HCT116 (cell line): ENCODE measurements around the gene MRPL1. TPM values are rescaled to one million over a fixed set of nuclear protein-coding genes. Genes with fewer than 3 reads are reported as not detected.
A peak's percentile ranks its signal among the peaks of the same experiment; 100 is the strongest.

Experiments
- ATAC-seq: fragments of 200-7000 bp; cut with Tn5 transposase; 2 replicates; pipeline ENCODE4 v1.9.1; 2020; ENCODE audit warnings: mild to moderate bottlenecking, moderate library complexity
- BruUV-seq: library from RNA; stranded (reverse); fragments of 400-500 nt; replicated peaks from 2 replicates; lab custom pipeline; 2021; lab: Mats Ljungman, UMichigan
- CTCF ChIA-PET: fragments of 300-600 bp; sonication (Branson Sonifier 250); formaldehyde crosslinking; loops from one replicate; lab custom pipeline; 2021; ENCODE audit warnings: antibody characterized with exemption; lab: Charles Lee
- POLR2A ChIA-PET: fragments of 300-600, 350-600 bp; sonication (Branson Sonifier 250); formaldehyde crosslinking; loops from one replicate; lab custom pipeline; 2021; ENCODE audit warnings: antibody characterized with exemption; lab: Charles Lee
- RAD21 ChIA-PET, 2 experiments: fragments of 300-600 bp; sonication (Branson Sonifier 250); formaldehyde crosslinking; loops; one replicate each; lab custom pipeline; 2023; ENCODE audit warnings: low total read pairs in 2 of 2; ENCODE audit not compliant: uncharacterized antibody in 2 of 2, unreplicated experiment in 2 of 2, low non-redundant PET in 1 of 2; lab: Charles Lee
- DNase-seq: peaks from one replicate; pipeline ENCODE4 v3.0.0-alpha.2; 2010; ENCODE audit warnings: low read depth, low spot score
- H2AFZ ChIP-seq: fragments of 200-600 bp; shearing (Covaris generic), sonication (generic); 2 replicates; pipeline ENCODE4 v1.6.1; 2017; ENCODE audit warnings: low read depth, mixed run types, mixed read lengths, antibody characterized with exemption, low read length; ENCODE audit not compliant: poor library complexity, severe bottlenecking
- H3K27ac ChIP-seq: 2 replicates; pipeline ENCODE4 v1.5.1; 2012; ENCODE audit warnings: low read depth, low read length
- H3K27me3 ChIP-seq: fragments of 200-600 bp; sonication (generic); 2 replicates; pipeline ENCODE4 v1.6.1; 2016; ENCODE audit warnings: mixed run types, low read length, mixed read lengths; ENCODE audit not compliant: insufficient read depth
- H3K36me3 ChIP-seq, 2 experiments: fragments of 200-500 bp in 1 of 2; fragments of 200-600 bp in 1 of 2; sonication (Bioruptor generic) in 1 of 2; sonication (generic) in 1 of 2; 2 replicates each; pipeline versions ENCODE4 v1.5.1 to v1.6.1; 2014 to 2016; ENCODE audit warnings: low read length in 2 of 2, inconsistent platforms in 1 of 2, mixed read lengths in 1 of 2, mixed run types in 1 of 2; ENCODE audit not compliant: insufficient read depth in 2 of 2, control insufficient read depth in 1 of 2
- H3K4me1 ChIP-seq, 2 experiments: fragments of 200-600 bp in 1 of 2; sonication (generic) in 1 of 2; 2 replicates each; pipeline versions ENCODE4 v1.5.1 to v1.6.1; 2012 to 2017; ENCODE audit warnings: low read length in 2 of 2, inconsistent platforms in 1 of 2, mild to moderate bottlenecking in 1 of 2, mixed read lengths in 1 of 2, mixed run types in 1 of 2, moderate library complexity in 1 of 2; ENCODE audit not compliant: insufficient read depth in 2 of 2, control insufficient read depth in 1 of 2
- H3K4me2 ChIP-seq: fragments of 200-600 bp; sonication (generic); 2 replicates; pipeline ENCODE4 v1.6.1; 2017; ENCODE audit warnings: mixed run types, low read length, mixed read lengths
- H3K4me3 ChIP-seq, 2 experiments: fragments of 200-600 bp in 1 of 2; sonication (generic) in 1 of 2; replicated peaks in 1 of 2; 2 replicates each; pipeline ENCODE4 v1.5.1; 2011 to 2016; ENCODE audit warnings: low read length in 2 of 2, control low read depth in 1 of 2, low read depth in 1 of 2, mild to moderate bottlenecking in 1 of 2, mixed read lengths in 1 of 2, mixed run types in 1 of 2
- H3K79me2 ChIP-seq: fragments of 200-600 bp; sonication (generic); 2 replicates; pipeline ENCODE4 v1.6.1; 2017; ENCODE audit warnings: mild to moderate bottlenecking, mixed run types, low read length, moderate library complexity, mixed read lengths; ENCODE audit not compliant: insufficient read depth
- H3K9ac ChIP-seq: fragments of 200-600 bp; sonication (generic); 2 replicates; pipeline ENCODE4 v1.6.1; 2016; ENCODE audit warnings: low read length, mixed read lengths
- H3K9me2 ChIP-seq: fragments of 200-600 bp; sonication (generic), shearing (Covaris generic); 2 replicates; pipeline ENCODE4 v1.6.1; 2017; ENCODE audit warnings: mixed run types, mild to moderate bottlenecking, moderate library complexity; ENCODE audit not compliant: insufficient read depth
- H3K9me3 ChIP-seq, 2 experiments: fragments of 200-500 bp in 1 of 2; fragments of 200-600 bp in 1 of 2; sonication (Bioruptor generic) in 1 of 2; sonication (generic) in 1 of 2; 2 replicates each; pipeline ENCODE4 v1.6.1; 2014 to 2017; ENCODE audit warnings: low read length in 2 of 2, mixed read lengths in 2 of 2, inconsistent platforms in 1 of 2, low read depth in 1 of 2, mild to moderate bottlenecking in 1 of 2, mixed run types in 1 of 2, moderate library complexity in 1 of 2; ENCODE audit not compliant: control insufficient read depth in 1 of 2, insufficient read depth in 1 of 2
- H4K20me1 ChIP-seq: fragments of 200-600 bp; sonication (generic), shearing (Covaris generic); 2 replicates; pipeline ENCODE4 v1.6.1; 2017; ENCODE audit warnings: mixed run types, mild to moderate bottlenecking, moderate library complexity; ENCODE audit not compliant: insufficient read depth
- CEBPB ChIP-seq: IDR thresholded peaks from 2 replicates; pipeline ENCODE4 v1.6.1; 2012; ENCODE audit warnings: low read depth
- EGR1 ChIP-seq: IDR thresholded peaks from 2 replicates; pipeline ENCODE4 v1.6.1; 2012; ENCODE audit warnings: low read depth
- ELF1 ChIP-seq: IDR thresholded peaks from 2 replicates; pipeline ENCODE4 v1.6.1; 2012; ENCODE audit warnings: low read depth, borderline replicate concordance
- POLR2A ChIP-seq: IDR thresholded peaks from 2 replicates; pipeline ENCODE4 v1.7.0; 2011; ENCODE audit warnings: borderline replicate concordance; ENCODE audit not compliant: insufficient read depth, insufficient read length; ENCODE audit errors: extremely low read depth
- POLR2AphosphoS5 ChIP-seq: IDR thresholded peaks from 2 replicates; pipeline ENCODE4 v1.6.1; 2011; ENCODE audit warnings: mild to moderate bottlenecking, low read depth, low read length, moderate library complexity
- SIN3A ChIP-seq: IDR thresholded peaks from 2 replicates; pipeline ENCODE4 v1.6.1; 2012; ENCODE audit warnings: low read depth
- SP1 ChIP-seq: IDR thresholded peaks from 2 replicates; pipeline ENCODE4 v1.6.1; 2012; ENCODE audit warnings: low read depth
- SRF ChIP-seq: IDR thresholded peaks from 2 replicates; pipeline ENCODE4 v1.6.1; 2012; ENCODE audit warnings: low read depth
- YY1 ChIP-seq: IDR thresholded peaks from 2 replicates; pipeline ENCODE4 v1.6.1; 2011; ENCODE audit warnings: low read length, low read depth, moderate library complexity, mild to moderate bottlenecking; ENCODE audit not compliant: insufficient replicate concordance; ENCODE audit errors: extremely low read depth
- intact Hi-C: fragments of 100-400 bp; cut with micrococcal nuclease; formaldehyde crosslinking; loops from 2 replicates; pipeline ENCODE4 v1.10.0; 2022
- total RNA-seq: library from RNA; stranded (reverse); gene quantifications from one replicate; pipeline ENCODE4 v1.2.1, GENCODE V29; 2021; ENCODE audit not compliant: unreplicated experiment
- TF ChIP-seq, protein P1 (sequence below): IDR thresholded peaks from 2 replicates; pipeline ENCODE4 v1.6.1; 2011; ENCODE audit warnings: mild to moderate bottlenecking, low read length, moderate library complexity; ENCODE audit not compliant: insufficient replicate concordance; ENCODE audit errors: extremely low read depth
- TF ChIP-seq, protein P2 (sequence below), 3 experiments: fragments of 200-600 bp in 1 of 3; sonication (generic) in 1 of 3; IDR thresholded peaks in 2 of 3; conservative IDR thresholded peaks in 1 of 3; 2 replicates each; pipeline ENCODE4 v1.5.1; 2012 to 2017; ENCODE audit warnings: low read depth in 2 of 3, low read length in 2 of 3, antibody characterized with exemption in 1 of 3, borderline replicate concordance in 1 of 3, control low read depth in 1 of 3, mild to moderate bottlenecking in 1 of 3, mixed read lengths in 1 of 3, mixed run types in 1 of 3, moderate library complexity in 1 of 3; ENCODE audit not compliant: insufficient read depth in 1 of 3

Gene MRPL1
- total RNA-seq, 1 experiment from 2014 or later, result 54.9 TPM

DNA sequence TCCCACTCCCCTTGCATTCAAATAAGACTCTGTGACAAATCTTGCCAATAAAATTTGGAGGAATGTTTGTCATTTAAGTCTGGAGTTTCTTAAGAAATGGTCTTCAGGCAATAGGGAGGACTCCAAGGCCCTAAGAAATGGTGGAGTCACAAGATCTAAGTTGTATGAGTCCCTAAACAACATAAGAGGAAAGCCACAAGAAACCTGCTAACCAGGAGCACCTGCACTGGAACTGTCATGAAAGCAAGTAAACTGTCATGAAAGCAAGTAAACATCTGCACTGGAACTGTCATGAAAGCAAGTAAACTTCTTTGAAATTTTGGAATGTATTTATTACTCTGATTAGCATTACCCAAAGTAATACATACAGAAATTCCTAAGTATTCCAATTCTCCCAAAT, 47.0 kb upstream of the MRPL1 start (continued):
- no peak for TF ChIP-seq SP1

DNA sequence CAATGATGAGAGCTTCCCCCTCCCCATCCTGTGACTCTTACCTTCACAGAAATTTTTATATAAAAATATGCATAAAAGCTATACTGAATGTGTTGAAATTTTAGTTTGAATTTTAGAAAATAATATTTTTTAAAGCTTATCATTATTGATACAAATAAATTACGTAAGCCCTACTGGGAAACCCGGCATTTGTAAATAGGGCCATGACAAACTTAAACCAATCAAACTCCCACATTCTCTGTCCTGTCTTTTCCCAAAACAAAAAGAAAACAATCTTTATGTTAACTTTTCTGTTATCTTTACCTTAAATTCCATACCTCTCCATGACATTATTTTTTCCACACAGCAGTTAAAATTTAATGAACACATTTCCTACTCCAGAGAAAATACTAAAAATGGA, 46.1 kb upstream of the MRPL1 start:
- no peak for TF ChIP-seq EGR1
- no TSS peak for BruUV-seq
- Histone ChIP-seq H3K4me2 (no peak overlapping the region), H3K79me2 (peaks cover 64% of the 10 kb centered on the region), H3K9me2 (no peaks in the 10 kb centered on the region), H4K20me1 (no peaks in the 10 kb centered on the region), H2AFZ (no peak overlapping the region), H3K9me3 (no peaks in the 10 kb centered on the region), H3K27me3 (no peaks in the 10 kb centered on the region), H3K36me3 (no peaks in the 10 kb centered on the region), H3K9ac (no peak overlapping the region), H3K27ac (no peak overlapping the region), H3K4me3 (no peak overlapping the region), H3K4me1 (peaks cover 12 to 17% of the 10 kb centered on the region in 2 experiments)
- ChIA-PET RAD21 (no interaction called here), CTCF (no interaction called here), POLR2A (no interaction called here)
- DNase-seq, result no peak
- intact Hi-C loops, result no loop called here
- ATAC-seq, result no peak

DNA sequence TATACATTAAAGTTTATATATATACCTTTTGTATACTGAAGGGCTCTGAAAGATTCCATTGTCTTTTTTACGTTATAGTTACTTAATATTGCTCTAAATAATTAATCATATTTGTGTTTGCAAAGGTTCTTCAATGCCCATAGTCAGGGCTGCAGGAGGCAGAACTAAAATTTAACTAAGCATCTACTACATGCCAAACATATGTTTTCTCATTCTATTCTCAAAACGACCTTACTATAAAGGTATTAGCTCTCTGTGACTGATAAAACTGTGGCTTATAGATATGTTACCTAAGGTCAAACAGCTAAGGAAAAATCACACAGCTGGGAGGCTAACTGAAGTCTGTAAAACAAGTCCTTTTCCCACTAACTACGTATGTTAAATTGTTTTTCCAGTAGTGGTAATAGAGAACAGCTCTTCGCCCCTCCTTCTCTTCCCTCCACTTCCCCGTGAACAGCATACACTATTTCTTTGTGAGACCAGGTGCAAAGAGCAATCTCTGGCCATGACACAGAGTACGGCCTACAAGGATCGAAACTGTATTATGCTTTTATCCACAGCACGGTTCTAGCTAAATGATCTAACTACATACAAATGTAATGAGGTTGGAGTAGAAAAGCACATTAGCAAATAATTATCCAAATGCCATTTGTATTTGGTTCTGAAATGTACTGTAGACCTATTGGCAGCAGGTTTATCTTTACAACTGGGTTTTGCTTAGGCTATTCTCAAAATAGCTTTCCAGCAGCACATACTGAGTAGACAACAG, 45.1 kb upstream of the MRPL1 start:
- no TSS peak for BruUV-seq
- Histone ChIP-seq H3K4me2 (peak overlapping the region; percentile 88), H3K27ac (peak overlapping the region; percentile 93), H2AFZ (no peak overlapping the region), H3K36me3 (no peaks in the 10 kb centered on the region), H3K27me3 (no peaks in the 10 kb centered on the region), H4K20me1 (no peaks in the 10 kb centered on the region), H3K9ac (peak overlapping the region; percentile 81), H3K79me2 (peaks cover 64% of the 10 kb centered on the region), H3K9me2 (no peaks in the 10 kb centered on the region), H3K4me3 (peak overlapping the region; percentile 89 to 94), H3K4me1 (peaks cover 12 to 17% of the 10 kb centered on the region in 2 experiments), H3K9me3 (no peaks in the 10 kb centered on the region)
- ChIA-PET POLR2A (interaction anchor here (0.7 kb wide), 1 partner anchor 29 kb away, joined by 4 read pairs; no protein-coding TSS in a partner anchor), CTCF (interaction anchor here (0.9 kb wide), 1 partner anchor 45 kb away, joined by 4 read pairs; the partner anchor contains the start of gene MRPL1), RAD21 (no interaction called here)
- intact Hi-C loops, result no loop called here
- no peak for ATAC-seq
- no peak for TF ChIP-seq ELF1
- no peak for TF ChIP-seq CEBPB
- no peak for TF ChIP-seq POLR2AphosphoS5
- TF ChIP-seq SP1, result no peak
- TF ChIP-seq SRF, result no peak
- TF ChIP-seq, protein P1, sequence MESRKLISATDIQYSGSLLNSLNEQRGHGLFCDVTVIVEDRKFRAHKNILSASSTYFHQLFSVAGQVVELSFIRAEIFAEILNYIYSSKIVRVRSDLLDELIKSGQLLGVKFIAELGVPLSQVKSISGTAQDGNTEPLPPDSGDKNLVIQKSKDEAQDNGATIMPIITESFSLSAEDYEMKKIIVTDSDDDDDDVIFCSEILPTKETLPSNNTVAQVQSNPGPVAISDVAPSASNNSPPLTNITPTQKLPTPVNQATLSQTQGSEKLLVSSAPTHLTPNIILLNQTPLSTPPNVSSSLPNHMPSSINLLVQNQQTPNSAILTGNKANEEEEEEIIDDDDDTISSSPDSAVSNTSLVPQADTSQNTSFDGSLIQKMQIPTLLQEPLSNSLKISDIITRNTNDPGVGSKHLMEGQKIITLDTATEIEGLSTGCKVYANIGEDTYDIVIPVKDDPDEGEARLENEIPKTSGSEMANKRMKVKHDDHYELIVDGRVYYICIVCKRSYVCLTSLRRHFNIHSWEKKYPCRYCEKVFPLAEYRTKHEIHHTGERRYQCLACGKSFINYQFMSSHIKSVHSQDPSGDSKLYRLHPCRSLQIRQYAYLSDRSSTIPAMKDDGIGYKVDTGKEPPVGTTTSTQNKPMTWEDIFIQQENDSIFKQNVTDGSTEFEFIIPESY, result no peak
- no peak for TF ChIP-seq YY1
- TF ChIP-seq EGR1, result no peak
- no peak for TF ChIP-seq SIN3A
- TF ChIP-seq POLR2A, result no peak
- TF ChIP-seq, protein P2, sequence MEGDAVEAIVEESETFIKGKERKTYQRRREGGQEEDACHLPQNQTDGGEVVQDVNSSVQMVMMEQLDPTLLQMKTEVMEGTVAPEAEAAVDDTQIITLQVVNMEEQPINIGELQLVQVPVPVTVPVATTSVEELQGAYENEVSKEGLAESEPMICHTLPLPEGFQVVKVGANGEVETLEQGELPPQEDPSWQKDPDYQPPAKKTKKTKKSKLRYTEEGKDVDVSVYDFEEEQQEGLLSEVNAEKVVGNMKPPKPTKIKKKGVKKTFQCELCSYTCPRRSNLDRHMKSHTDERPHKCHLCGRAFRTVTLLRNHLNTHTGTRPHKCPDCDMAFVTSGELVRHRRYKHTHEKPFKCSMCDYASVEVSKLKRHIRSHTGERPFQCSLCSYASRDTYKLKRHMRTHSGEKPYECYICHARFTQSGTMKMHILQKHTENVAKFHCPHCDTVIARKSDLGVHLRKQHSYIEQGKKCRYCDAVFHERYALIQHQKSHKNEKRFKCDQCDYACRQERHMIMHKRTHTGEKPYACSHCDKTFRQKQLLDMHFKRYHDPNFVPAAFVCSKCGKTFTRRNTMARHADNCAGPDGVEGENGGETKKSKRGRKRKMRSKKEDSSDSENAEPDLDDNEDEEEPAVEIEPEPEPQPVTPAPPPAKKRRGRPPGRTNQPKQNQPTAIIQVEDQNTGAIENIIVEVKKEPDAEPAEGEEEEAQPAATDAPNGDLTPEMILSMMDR (IDR thresholded peaks at IDR 0.05 in 2 of 3, conservative IDR thresholded peaks at IDR 0.05 in 1 of 3; ENCODE audit: borderline replicate concordance in 1 of 3, insufficient read depth in 1 of 3, low read depth in 2 of 3, low read length in 2 of 3), result no peak
- no peak for DNase-seq
